Right atrium auricular region (tissue), 2 donors: ENCODE results near the gene GPR108. TPM values are rescaled to one million over a fixed set of nuclear protein-coding genes. Genes with fewer than 3 reads are reported as not detected.

Experiments
- DNase-seq: peaks from one replicate; pipeline ENCODE4 v3.0.0-alpha.2; 2019; ENCODE audit warnings: low spot score
- H3K27ac ChIP-seq, 2 donors: fragments of 200-600 bp; sonication (generic); 1 replicate in 1 of 2; 2 replicates in 1 of 2; pipeline ENCODE4 v1.5.1; 2016 to 2019
- H3K27me3 ChIP-seq, 2 donors: fragments of 200-600 bp; sonication (generic); one replicate each; pipeline versions ENCODE4 v1.5.1 to v1.6.0; 2017 to 2019
- H3K36me3 ChIP-seq: fragments of 200-600 bp; sonication (generic); one replicate; pipeline ENCODE4 v1.5.1; 2016
- H3K4me1 ChIP-seq, 2 donors: fragments of 200-600 bp; sonication (generic); one replicate each; pipeline versions ENCODE4 v1.5.1 to v1.6.0; 2017 to 2019
- H3K4me3 ChIP-seq, 2 donors: fragments of 200-600 bp; sonication (generic); 1 replicate in 1 of 2; 2 replicates in 1 of 2; pipeline ENCODE4 v1.5.1; 2017 to 2019; ENCODE audit warnings: mild to moderate bottlenecking in 1 of 2, moderate library complexity in 1 of 2
- H3K9me3 ChIP-seq, 2 donors: fragments of 200-600 bp; sonication (generic); one replicate each; pipeline ENCODE4 v1.5.1; 2019
- CTCF ChIP-seq, 2 donors: fragments of 200-600 bp; sonication (generic); IDR thresholded peaks; one replicate each; pipeline ENCODE4 v1.5.1; 2019; ENCODE audit warnings: antibody characterized with exemption in 2 of 2
- microRNA-seq, 2 donors: library from miRNA; unstranded; fragments of <30 nt; microRNA quantifications; one replicate each; pipeline ENCODE4, GENCODE V29; 2016 to 2017; ENCODE audit warnings: borderline number of aligned reads in 2 of 2, borderline replicate concordance in 1 of 2
- total RNA-seq, 2 donors: library from RNA; depleted of rRNA; stranded (reverse); fragments of >200 nt; gene quantifications; one replicate each; pipeline ENCODE4 v1.1.0, GENCODE V29; 2016

The GPR108 gene
- total RNA-seq, 2 donors from 2014 or later = 40.3 to 41.3 TPM

GRCh38 chr19:6683971-6684370, 53.4 kb downstream of the GPR108 start:
- Histone ChIP-seq H3K36me3 (peaks cover 22% of the 10 kb centered on the region), H3K27ac (no peak overlapping the region), H3K27me3 (no peaks in the 10 kb centered on the region), H3K4me1 (no peaks in the 10 kb centered on the region), H3K9me3 (no peaks in the 10 kb centered on the region), H3K4me3 (no peak overlapping the region)
- TF ChIP-seq CTCF (IDR thresholded peaks at IDR 0.05) = no peak
- DNase-seq = no peak

- Histone ChIP-seq H3K9me3 (no peaks in the 10 kb centered on the region), H3K27me3 (no peaks in the 10 kb centered on the region), H3K36me3 (peaks cover 22% of the 10 kb centered on the region), H3K4me1 (no peaks in the 10 kb centered on the region), H3K27ac (no peak overlapping the region), H3K4me3 (no peak overlapping the region)
- TF ChIP-seq CTCF (IDR thresholded peaks at IDR 0.05) = no peak
- no peak for DNase-seq
Observed at GRCh38 chr19:6682607-6683128, 54.7 kb downstream of the GPR108 start.

GRCh38 chr19:6680141-6680540, 57.2 kb downstream of the GPR108 start:
- H3K27ac ChIP-seq = no peak overlapping the region
- no peak overlapping the region for H3K4me3 ChIP-seq
- no peak for DNase-seq
- H3K4me1 ChIP-seq = no peaks in the 10 kb centered on the region
- no peaks in the 10 kb centered on the region for H3K9me3 ChIP-seq
- no peak for TF ChIP-seq CTCF (IDR thresholded peaks at IDR 0.05)
- no peaks in the 10 kb centered on the region for H3K27me3 ChIP-seq
- H3K36me3 ChIP-seq = peaks cover 14% of the 10 kb centered on the region

Small RNAs within 50 kb of the gene (microRNA-seq; reads per million reads assigned to microRNA genes)
- gene MIR6791 = 0 to 0.71 reads per million in 2 donors

Other genes starting within 250 kb of the GPR108 start
- 1 to 10 TPM in 1 of 2 donors, under 1 TPM in 1; 0.83 to 2.3 TPM for gene TUBB4A, start 235.3 kb downstream of the GPR108 start, total RNA-seq
- gene TNFSF9, start 206.6 kb downstream of the GPR108 start, total RNA-seq = under 1 TPM in 1 of 2 donors, not detected in 1; 0.43 TPM
- not detected for gene CD70, start 146.4 kb downstream of the GPR108 start, total RNA-seq
- 1 to 10 TPM in 1 of 2 donors, under 1 TPM in 1; 0.63 to 1.3 TPM for gene TNFSF14, start 67.4 kb downstream of the GPR108 start, total RNA-seq
- 1,000 to 10,000 TPM in 1 of 2 donors, 100 to 1,000 TPM in 1; 419 to 1,709 TPM for gene C3, start 16.9 kb downstream of the GPR108 start, total RNA-seq
- gene TRIP10, start 2.1 kb upstream of the GPR108 start, total RNA-seq = 10 to 100 TPM; 39.6 to 65.3 TPM
- not detected for gene SH2D3A, start 29.9 kb upstream of the GPR108 start, total RNA-seq
- 1 to 10 TPM in 1 of 2 donors, under 1 TPM in 1; 0.52 to 1.4 TPM for gene VAV1, start 35.1 kb upstream of the GPR108 start, total RNA-seq
- not detected for gene ADGRE1, start 150.0 kb upstream of the GPR108 start, total RNA-seq